Heart left ventricle (tissue), 13 donors: ENCODE measurements around the gene PLXNA1.

Experiments used
- POLR2A ChIP-seq, 2 donors: fragments of 450-650 bp; IDR thresholded peaks; one replicate each; pipeline ENCODE4 v1.6.1; 2017; ENCODE audit warnings: antibody characterized with exemption in 2 of 2, mild to moderate bottlenecking in 2 of 2, moderate library complexity in 2 of 2
- TF ChIP-seq, protein P1 (sequence below), 12 donors: fragments of 200-600 bp; sonication (generic) in 4 of 12; IDR thresholded peaks; one replicate each; pipeline versions ENCODE4 v1.5.0 to v1.8.0; 2018 to 2022; ENCODE audit warnings: antibody characterized with exemption in 12 of 12, mild to moderate bottlenecking in 5 of 12
- donor health status: ischemic (EF 13 %, LVEDD 7.1; RV severe dilation, severe dysfunction).
- donor health status: DM: no; HTN: yes; CAD: no.
- donor health status: DM: no; HTN: no; CAD: no.
- donor health status: ischemic (EF 25% LVEDD 6.9; RV normal size, moderate dysfunction).
- donor health status: ischemic (EF 25% LVEDD 5.7; RV mildly dilated, moderate dysfunction).
- donor health status: ischemic (EF 35%, LVEDD 5.7; RV mildly dilated, moderate dysfunction).
- donor health status: nonischemic (EF 11% LVEDD 7.7; RV severe dilation, severe dysfunction).
- donor health status: DM: yes; HTN: yes; CAD: no.
- donor health status: PGD.
- donor health status: ischemic (EF 29% LVEDD 5.4; RV normal size, mild dysfunction).
- donor health status: nonischemic (EF 23%, LVEDD 6.1; RV moderate dilation, normal function).

DNA sequence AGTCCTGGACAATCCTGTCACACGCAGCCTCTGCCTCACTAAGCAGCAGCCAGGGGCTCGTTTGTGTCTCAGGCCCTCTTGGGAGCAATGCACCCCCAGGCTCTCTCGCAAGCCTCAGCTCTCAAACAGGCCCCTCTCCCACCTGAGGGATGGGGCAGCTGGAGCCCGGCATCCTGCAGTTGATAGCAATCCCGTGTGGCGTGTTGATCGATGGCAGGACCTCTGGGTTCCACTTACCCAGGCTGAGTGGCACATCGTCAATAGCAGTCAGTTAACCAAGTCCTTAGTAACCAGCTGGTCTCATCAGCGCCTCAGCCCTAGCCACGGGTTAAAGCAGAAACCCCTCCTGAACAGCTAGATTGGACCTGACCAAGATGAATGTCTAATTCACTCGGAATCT lies 36.5 kb upstream of the PLXNA1 start:
- TF ChIP-seq, protein P1, sequence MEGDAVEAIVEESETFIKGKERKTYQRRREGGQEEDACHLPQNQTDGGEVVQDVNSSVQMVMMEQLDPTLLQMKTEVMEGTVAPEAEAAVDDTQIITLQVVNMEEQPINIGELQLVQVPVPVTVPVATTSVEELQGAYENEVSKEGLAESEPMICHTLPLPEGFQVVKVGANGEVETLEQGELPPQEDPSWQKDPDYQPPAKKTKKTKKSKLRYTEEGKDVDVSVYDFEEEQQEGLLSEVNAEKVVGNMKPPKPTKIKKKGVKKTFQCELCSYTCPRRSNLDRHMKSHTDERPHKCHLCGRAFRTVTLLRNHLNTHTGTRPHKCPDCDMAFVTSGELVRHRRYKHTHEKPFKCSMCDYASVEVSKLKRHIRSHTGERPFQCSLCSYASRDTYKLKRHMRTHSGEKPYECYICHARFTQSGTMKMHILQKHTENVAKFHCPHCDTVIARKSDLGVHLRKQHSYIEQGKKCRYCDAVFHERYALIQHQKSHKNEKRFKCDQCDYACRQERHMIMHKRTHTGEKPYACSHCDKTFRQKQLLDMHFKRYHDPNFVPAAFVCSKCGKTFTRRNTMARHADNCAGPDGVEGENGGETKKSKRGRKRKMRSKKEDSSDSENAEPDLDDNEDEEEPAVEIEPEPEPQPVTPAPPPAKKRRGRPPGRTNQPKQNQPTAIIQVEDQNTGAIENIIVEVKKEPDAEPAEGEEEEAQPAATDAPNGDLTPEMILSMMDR (IDR thresholded peaks at IDR 0.05), result no peak
- no peak for TF ChIP-seq POLR2A (IDR thresholded peaks at IDR 0.05)
